HS-27A (cell line): ENCODE measurements around the gene IL17RD.

Experiments used
- DNase-seq: peaks from one replicate; pipeline ENCODE4 v3.0.0-alpha.2; 2012; ENCODE audit warnings: low read depth, missing footprints

IL17RD gene

DNA sequence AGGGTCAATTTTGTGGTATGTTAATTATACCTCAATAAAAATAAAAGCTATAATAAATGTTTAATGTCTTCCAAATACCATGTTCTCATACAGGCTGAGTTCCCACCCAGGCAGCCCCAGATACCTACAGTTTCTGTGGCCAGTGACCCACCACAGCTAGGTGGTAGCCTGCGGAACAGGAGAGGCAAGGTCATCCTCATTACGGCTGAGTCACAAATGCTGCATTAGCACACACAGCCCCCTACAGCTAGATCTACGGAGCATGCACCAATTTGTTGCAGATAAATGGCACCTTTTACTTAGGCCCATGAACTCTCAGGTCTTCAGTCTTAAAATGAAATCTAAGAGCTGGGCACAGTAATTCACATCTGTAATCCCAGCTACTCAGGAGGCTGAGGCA is 99.6 kb downstream of the IL17RD start:
- DNase-seq: no peak

GRCh38 chr3:57064572-57064971 is 100.6 kb downstream of the IL17RD start:
- no peak for DNase-seq

DNA sequence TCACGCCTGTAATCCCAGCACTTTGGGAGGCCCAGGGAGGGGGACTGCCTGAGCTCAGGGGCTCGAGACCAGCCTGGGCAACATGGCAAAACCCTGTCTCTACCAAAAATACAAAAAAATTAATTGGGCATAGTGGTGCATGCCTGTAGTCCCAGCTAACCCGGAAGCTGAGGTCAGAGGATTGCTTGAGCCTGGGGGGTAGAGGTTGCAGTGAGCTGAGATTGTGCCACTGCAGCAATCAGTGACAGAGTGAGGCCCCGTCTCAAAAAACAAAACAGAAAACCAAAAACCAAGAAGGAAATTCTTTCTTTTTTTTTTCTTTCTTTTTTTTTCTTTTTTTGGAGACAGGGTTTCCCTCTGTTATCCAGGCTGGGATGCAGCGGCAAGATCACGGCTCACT is 101.2 kb downstream of the IL17RD start:
- DNase-seq: no peak

- DNase-seq: no peak
Measured at GRCh38 chr3:57063032-57063431, 102.1 kb downstream of the IL17RD start.

DNA sequence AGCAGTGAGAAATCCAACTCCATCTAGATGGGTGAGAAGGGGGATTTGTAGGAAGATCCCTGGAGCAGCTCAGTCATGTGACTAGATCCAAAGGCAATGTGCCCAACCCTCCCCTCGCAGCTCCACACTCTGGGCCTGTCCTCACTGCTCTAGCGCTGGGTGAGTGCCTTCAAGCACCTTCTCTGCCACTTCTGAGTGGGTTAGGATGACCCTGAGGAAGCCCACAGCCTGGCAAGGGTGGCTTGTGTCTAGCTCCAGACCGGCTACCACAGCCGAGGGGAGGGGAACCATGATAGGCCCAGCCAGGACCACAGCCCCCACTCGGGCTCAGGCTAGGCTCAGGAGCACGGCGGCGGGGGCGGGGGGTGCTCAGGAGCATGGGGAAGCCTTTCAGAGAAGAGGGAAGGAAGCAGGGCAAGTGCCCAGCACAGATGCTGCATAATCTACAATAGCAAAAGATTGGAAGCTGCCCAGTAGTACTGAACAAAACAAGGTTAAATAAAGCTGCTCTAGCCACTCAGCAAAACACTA is 103.0 kb downstream of the IL17RD start:
- no peak for DNase-seq

DNA sequence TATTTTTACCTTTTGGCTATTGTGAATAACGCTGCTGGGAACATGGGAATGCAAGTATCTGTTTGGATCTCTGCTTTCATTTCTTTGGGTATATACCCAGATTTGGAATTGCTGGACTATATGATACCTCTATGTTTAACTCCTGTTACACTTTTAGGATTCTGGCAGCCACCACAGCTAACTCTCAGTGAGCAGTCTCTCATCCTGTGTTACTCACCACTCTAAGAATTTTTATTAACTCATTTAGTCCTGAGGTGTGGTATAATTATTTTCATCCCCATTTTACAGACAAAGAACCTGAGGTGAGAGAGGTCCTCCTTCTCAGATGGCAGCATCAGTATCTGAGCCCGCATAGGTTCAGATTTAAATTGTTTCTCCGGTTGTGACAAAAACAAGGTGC is 103.6 kb downstream of the IL17RD start:
- DNase-seq: no peak

DNA sequence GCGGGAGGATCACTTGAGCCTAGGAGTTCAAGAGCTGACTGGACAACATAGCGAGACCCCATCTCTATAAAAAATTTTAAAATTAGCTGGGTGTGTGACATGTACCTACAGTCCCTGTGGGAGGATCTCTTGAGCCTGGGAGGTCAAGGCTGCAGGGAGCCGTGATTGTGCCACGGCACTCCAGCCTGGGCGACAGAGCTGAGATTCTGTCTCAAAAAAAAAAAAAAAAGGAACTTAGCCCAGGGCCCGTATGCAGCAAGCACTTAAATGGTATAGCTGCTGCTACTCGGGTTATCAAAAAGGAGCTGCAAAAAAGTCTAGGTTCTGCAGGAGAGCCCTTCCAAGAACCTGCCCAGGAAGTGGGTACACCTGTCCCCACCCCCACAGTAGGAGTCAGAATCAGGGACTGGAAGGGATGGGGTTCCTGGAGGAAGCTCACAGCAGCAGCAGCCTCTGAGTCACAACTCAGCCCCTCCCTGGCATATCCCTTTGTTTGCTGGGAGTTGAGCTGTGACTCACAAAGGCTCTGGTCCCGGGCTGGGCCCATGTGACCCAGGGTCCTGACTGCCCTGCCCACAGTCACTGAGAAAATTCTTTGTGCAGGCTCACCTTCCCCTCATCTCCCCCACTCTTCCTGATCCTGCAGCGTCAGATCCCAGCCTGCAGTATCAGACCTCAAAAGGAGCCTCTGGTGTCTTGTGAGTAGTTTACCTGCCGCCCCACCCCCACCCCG is 104.9 kb downstream of the IL17RD start, which contains the start of gene SPATA12:
SPATA12 (plus strand) TSS at position 576 of the 733 bp plus-strand sequence. CDS start 13,031 bp downstream, outside the sequence.
- DNase-seq: peak; percentile 73

DNA sequence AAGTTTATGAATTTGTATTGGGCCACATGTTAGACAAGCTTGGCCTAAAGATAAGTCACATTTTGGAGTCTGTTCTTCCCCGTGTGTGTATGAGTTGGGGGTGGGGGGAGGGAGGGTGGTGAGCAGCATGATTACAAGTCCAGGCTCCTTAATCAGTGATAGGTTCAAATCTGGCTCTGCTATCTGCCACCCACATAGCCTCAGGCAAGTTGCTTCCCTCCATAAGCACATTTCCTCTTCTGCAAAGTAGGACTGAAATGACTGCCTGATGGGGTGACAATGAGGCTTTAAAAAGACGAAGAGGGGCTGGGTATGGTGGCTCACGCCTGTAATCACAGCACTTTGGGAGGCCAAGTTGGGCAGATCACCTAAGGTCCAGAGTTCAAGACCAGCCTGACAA is 105.7 kb downstream of the IL17RD start:
- DNase-seq: no peak

- no peak for DNase-seq
Measured at GRCh38 chr3:57057351-57057750, 107.8 kb downstream of the IL17RD start.

- DNase-seq: no peak
Measured at GRCh38 chr3:57053122-57053521, 112.0 kb downstream of the IL17RD start.

- no peak for DNase-seq
Measured at GRCh38 chr3:57052662-57053061, 112.5 kb downstream of the IL17RD start.

DNA sequence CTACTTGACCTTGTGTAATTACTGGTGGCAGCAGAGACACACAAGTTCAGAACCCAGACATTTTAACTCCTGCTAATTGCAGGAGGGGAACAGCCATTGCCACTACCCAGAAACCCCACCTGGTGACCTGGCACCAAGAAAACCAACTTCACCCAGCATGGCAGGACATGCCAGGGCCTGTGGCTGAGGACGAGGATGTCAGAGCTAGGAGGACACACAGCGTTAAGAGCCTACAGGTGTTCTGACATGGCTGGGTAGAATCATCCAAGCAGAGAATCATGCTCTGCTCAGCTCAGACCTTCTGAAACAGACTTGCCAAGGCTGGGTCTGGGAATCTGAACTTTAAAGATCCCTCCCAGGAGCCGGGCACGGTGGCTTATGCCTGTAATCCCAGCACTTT is 116.4 kb downstream of the IL17RD start:
- no peak for DNase-seq

- no peak for DNase-seq
Measured at GRCh38 chr3:57048052-57048671, 117.0 kb downstream of the IL17RD start.

DNA sequence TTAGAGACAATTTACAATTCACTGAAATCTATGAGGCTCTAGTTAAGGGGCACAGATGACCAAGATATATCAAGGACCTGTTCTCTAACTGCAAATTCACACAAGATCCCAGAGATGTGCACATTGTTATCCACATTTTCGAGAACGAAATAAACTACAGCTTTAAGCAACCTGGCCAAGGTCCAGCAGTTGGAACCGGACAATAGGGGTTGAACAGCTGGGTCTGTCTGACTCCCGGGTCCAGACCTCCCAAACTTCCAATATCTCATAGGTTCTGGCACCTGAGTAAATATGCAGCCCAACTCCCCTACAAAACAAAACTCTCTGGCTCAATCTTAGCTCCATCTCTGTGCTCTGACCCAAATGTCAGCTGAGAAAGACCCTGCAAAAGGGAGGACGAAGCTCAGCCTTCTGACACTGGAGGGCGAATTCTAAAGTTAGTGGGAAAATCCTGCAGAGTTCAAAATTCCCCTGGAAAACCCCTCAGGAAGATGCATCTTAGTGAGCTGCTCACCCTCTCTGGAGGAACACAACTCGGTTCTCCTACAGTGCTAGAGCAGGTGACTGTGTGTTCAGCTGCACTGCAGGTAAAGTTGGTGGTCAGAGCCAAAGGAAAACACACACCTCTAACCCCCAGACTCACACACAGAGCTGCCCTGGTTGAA is 118.9 kb downstream of the IL17RD start:
- DNase-seq: no peak

DNA sequence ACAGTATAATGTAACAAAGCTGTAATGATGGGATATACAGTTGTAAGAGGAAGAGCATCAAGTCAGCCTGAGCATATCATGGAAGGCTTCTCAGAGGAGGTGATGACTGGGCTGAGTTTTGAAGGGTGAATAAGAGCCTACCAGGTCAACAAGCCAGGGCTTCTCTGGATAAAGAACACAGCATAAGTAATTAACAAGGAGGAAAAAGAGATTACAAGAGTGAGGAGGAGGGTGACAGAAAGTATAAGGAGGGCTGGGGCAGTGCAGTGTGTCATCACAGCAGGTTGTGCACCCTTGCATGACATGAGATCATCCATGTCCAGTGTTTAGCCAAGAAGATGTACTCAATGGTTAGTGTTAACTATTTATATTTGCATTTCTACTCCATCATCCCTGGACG is 121.6 kb downstream of the IL17RD start:
- DNase-seq: no peak

DNA sequence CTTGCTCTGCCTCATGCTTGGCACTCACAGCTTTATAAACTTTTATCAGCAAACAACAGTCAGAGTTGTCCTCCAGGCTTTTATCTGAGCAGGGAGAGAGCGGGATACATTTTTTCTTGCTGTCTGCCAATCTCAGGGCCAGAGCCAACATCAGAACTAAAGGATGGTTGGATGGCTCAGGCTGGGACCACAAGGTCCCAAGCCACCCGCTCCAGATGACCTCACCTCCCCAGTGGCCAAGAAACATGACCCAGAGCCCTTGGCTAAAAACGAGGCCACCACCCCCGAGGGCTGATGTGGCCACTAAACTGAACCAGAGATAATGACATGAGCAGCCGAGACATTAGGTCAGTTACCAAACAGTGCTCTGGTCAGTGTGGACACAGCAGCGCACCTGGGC is 123.5 kb downstream of the IL17RD start:
- DNase-seq: no peak
